HG02973 (cell line): ENCODE results near the gene ZNF610.
"Not testable (repeated sequence)": the region's sequence is repeated elsewhere in the genome, so short reads cannot be mapped to it uniquely, and the experiment has no call there.

ENCODE experiments used
- ATAC-seq: cut with Tn5 transposase; IDR thresholded peaks from one replicate; pipeline ENCODE4 v1.9.1; 2021; ENCODE audit warnings: moderate library complexity; ENCODE audit not compliant: unreplicated experiment

Gene ZNF610

DNA sequence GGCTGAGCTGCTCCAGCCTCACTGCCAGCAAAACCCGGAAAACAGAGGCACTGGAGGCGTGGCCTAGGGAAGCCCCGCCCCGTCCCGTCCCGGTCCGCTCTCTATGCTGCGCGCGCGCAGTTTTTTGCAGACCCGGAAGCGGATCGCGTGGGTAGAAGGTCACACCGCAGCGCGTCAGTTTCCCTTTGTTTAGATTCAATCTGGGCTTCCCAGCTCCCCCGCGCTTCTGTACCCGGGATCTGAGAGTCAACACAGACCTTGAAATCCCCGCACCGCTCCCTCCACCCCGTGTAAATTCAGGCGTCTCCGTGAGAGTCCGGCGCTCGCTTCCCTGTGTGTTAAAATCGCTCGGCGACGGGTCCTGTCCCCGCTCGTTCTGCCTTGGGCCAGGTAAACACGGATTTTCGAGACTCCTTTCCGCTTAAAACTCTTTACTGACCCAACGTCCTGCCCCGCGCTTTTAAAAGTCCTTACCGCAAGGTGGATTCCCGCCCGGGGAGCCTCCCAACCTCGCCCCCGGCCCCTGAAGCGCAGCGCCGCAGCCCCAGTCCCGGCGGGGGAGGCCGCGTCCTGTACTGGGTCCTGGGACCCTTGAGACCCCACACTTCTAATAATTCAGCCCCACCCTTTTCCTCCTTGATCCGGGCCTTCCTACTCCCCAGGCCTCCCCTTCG lies at the start of gene ZNF610:
TSS of gene ZNF610 (plus strand) at position 127 of the 674 bp plus-strand sequence. CDS start 12,930 bp downstream, outside the sequence.
- peak; percentile 58 for ATAC-seq

DNA sequence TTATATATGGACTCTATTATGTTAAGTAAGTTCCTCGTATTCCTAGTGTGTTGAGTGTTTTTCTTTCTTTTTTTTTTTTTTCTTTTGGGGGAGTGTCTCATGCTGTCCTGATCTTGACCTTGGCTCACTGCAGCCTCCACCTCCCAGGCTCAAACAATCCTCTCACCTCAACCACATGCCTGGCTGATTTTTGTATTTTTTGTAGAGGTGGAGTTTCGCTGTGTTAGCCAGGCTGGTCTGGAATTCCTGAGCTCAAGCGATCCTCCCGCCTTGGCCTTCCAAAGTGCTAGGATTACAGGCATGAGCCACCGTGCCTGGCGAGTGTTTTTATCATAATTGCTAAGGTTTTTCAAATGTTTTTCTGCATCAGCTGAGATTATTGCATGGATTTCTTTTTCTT lies 49.8 kb upstream of the ZNF610 start:
- no peak for ATAC-seq

DNA sequence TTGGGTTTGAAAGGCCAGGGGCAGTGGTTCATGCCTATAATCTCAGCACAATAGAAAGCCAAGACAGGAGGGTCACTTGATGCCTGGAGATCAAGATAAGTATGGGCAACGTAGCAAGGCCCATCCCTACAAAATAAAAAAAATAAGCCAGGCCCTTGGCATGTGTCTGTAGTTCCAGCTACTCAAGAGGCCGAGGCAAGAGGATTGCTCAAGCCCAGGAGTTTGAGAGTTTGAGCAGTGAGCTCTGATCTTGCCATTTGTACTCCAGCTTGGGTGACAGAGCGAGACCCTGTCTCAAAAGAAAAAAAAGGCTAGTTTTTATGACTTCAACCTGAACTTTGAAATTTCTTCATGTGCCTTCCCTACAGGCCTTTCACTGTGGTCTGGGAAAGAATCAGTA lies 44.3 kb upstream of the ZNF610 start:
- no peak for ATAC-seq

GRCh38 chr19:52292946-52293345 lies 43.1 kb upstream of the ZNF610 start:
- not testable (repeated sequence) for ATAC-seq

DNA sequence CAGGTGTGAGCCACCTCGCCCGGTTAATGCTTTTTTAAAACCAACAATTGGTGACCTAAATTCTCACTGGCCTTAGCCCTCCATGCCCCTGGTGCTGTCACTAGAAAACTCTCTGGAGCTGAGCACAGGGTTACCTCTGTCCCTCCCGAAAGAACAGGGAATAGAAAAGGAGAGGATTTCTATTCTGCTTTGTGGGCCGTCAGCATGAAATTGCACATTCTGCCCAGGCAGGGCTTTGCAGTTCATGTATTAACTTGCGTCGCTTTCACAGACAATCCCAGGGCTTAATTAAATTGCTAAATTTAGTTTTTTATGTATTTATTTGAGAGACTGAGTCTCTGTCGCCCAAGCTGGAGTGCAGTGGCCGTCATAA lies 39.7 kb upstream of the ZNF610 start:
- no peak for ATAC-seq

GRCh38 chr19:52296773-52297600 lies 39.1 kb upstream of the ZNF610 start, which contains the start of gene ZNF480:
Gene ZNF480 (plus strand): TSS chr19:52297169. CDS start chr19:52300413, 3,244 bp downstream.
- no peak for ATAC-seq

DNA sequence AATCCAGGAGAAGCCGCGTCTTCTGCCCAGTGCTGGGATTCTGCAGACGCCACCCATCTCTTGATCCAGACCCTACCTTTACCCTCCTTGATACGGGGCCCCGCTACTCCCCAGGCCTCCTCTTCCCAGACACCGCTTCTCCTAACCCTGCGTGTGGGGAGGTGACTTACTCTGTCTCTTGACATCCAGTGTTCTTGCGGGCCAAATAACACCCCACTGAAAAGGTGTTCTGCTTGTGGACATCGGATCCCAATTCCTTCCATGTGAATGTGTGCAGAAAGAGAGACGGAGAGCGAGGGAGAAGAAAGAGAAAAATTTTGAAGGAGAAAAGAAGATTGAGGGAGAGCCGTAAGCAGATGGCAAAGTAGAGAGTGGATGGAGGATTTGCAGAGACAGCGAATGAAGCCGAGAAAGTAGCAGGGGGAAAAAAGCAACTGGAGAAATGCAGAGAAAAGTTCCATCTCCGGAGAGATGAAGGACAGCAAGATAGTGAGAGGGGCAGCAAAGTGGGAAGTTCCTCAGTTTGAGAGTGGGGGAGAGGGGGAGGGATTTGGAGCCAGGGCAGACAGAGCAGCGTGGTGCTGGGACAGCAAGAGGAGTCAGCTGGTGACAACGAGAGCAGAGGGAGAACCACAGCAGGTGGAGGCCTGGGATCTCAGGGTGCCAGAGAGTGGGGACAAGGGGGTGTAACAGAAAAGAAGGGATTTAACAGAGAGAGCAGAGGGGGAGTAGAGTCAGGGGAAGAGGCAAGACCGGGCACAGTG lies 38.3 kb upstream of the ZNF610 start:
- no peak for ATAC-seq

DNA sequence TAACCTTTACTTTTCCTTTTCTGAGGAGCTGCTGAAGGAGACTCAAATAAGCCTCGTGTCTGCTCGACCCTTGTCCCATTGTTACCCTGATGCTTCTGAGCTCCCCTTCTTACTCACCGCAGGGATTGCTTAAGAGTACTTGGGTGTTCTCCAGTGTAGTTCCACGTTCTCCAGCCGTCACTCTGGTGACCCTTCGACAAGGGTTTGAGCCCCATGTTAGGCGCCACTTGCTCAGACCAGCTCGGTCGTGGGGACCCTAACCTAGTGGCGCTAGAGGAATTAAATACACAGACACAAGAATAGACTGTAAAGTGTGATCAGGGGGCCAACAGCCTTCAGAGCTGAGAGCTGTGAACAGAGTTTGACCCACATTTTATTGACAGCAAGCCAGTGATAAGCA lies 28.8 kb upstream of the ZNF610 start:
- ATAC-seq, result no peak

DNA sequence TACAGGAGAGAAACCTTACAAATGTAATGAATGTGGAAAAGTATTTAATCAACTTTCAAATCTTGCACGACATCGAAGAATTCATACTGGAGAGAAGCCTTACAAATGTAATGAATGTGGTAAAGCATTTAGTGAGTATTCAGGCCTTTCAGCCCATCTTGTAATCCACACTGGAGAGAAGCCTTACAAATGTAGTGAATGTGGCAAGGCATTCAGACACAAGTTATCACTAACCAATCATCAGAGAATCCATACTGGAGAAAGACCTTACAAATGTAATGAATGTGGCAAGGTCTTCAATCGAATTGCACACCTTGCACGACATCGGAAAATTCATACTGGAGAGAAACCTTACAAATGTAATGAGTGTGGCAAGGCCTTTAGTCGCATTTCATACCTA lies 13.6 kb upstream of the ZNF610 start:
- ATAC-seq, result no peak

- ATAC-seq, result no peak
These were observed 4.3 kb upstream of the ZNF610 start for GRCh38 chr19:52331757-52332156.

GRCh38 chr19:52335768-52336116 lies 301 bp upstream of the ZNF610 start:
- no peak for ATAC-seq

- no peak for ATAC-seq
These were observed 843 bp downstream of the ZNF610 start for GRCh38 chr19:52336791-52337381.

DNA sequence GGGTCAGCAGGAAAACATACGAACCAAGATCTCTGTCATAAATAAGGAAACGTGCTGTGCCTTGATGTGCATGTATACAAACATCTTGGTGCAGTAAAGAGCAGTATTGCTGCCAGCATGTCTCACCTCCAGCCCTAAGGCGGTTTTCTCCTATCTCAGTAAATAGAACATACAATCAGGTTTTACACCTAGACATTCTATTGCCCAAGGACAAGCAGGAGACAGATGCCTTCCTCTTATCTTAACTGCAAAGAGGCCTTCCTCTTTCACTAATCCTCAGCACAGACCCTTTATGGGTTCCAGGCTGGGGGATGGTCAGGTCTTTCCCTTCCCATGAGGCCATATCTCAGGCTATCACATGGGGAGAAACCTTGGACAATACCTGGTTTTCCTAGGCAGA lies 3.0 kb downstream of the ZNF610 start:
- not testable (repeated sequence) for ATAC-seq

DNA sequence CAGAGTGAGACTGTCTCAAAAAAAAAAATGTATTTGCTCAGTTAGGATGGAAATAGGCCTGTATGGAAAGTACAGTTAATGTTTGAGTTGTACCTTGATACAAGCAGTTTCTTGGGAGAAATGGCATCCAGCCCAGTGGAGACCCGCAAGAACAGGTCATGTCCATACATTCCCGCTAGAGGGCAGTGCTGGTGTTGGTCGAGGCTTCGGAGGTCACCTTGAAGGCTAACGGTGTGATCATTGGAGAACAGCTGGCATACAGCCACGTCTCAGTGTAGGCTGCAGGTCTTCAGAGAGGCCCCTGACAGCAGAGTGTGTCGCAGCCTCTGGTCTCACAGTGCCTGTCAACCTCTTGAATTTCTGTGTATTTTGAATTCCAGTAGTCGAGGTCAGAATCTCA lies 7.5 kb downstream of the ZNF610 start:
- ATAC-seq, result no peak

GRCh38 chr19:52345162-52345561 lies 9.1 kb downstream of the ZNF610 start:
- no peak for ATAC-seq

DNA sequence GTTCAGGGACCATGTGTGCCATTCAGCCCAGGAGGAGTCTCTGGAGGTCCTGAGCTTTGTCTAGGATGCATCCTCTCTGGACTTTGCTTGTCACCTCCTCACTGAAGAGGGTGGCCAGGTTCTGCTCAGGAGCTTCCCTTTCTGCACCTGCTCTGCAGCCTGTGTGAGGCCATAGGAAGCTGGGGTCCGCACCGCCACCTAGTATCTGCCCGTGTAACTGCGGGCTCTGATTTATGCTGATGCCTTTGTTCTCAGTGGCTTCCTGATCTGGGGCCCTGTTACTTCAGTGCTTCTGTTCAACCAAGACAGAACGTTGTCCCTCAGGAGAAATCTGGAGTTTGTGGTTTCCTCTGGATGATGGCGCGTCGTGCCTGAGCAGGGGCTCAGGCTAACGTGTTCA lies 15.5 kb downstream of the ZNF610 start:
- ATAC-seq, result no peak

DNA sequence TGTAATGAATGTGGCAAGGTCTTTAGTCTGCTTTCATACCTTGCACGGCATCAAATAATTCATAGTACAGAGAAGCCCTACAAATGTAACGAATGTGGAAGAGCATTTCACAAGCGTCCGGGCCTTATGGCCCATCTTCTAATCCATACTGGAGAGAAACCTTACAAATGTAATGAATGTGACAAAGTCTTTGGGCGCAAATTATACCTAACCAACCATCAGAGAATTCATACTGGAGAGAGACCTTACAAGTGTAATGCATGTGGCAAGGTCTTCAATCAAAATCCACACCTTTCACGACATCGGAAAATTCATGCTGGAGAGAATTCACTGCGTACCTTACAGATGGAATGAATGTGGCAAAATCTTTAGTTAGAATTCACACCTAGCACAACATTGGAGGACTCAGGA lies 30.4 kb downstream of the ZNF610 start:
- ATAC-seq, result no peak

- ATAC-seq, result peak; percentile 77
These were observed 33.7 kb downstream of the ZNF610 start, which contains the start of gene ZNF880 for GRCh38 chr19:52369559-52370340. Gene ZNF880 (plus strand): TSS chr19:52369923. CDS start chr19:52369966, 43 bp downstream.

DNA sequence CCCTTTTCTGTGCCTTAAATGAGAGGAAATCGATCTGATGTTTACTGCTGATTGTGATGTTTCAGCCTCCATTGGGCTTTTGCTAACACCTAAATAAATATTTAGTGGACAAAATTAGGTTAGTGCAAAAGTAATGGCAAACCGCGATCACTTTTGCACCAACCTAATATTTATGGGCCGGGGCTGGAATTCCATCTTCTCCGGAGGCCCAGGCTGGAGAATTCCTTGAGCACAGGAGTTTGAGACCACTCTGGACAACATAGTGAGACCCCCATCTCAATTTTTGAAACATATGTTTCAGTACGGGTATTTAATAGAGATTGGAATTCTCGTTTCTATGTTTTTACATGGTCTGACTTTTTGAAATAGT lies 34.3 kb downstream of the ZNF610 start:
- no peak for ATAC-seq

- no peak for ATAC-seq
These were observed 55.1 kb downstream of the ZNF610 start for GRCh38 chr19:52391135-52391534.
